GM20431 (cell line): ENCODE results near the gene SH2B3.

Experiments
- in situ Hi-C: fragments of 300-500 bp; cut with MseI, MboI; formaldehyde crosslinking; loops from one replicate; pipeline ENCODE4 v1.15.0; 2020; ENCODE audit warnings: low sequenced_read_pairs; ENCODE audit not compliant: unreplicated experiment

SH2B3 gene

DNA sequence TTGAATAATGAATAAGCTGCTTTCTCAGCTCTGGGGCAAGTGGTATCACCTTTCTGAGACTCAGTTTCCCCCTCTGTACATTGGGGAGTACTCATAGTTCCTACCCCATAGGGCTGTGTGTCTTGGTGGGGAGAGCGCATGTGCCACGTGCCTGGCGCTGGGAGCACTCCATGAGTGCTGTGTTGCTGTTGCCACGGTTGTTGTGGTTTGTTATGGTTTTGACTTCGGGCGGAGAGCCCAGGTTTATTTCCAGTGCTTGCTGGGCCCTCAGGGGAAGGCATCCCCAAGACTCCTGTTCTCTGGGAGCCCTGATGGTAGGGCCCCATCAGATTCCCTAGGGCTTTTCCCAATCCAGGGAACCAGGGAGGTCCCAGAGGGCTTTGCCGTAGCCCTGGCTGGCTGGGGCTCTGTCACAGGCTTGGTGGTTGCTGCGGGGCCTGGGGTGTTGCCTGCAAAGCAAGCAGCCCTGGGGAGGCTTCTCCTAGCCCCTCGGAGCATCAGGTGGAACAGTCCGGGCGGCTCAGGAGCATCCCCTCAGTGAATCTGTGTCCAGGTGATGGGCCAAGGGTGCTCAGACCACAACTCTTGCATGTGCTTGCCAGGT lies 18.6 kb downstream of the SH2B3 start:
- in situ Hi-C loops = no loop called here

DNA sequence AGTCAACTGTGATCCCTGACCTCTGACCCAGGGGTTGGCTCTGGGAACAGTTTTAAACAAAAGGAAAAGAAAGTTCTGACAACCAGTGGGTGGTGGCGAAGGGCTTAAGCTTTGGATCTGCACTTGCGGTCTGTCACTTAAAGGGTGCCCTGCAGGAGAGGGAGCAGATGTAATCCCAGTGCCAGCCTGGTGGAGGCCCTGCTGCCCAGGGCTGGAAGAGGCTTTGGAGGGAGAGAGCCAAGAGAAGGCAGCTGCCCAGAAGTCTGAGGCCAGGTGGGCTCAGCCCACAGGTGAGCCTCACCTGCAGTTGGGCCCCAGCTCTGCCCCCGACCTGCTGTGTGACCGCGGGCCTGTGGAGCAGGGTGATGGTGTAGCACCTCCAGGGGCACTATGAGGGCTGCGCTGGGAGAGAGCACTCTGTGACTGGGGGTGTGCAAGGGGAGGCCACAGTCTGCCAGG lies 19.1 kb downstream of the SH2B3 start:
- in situ Hi-C loops = no loop called here

DNA sequence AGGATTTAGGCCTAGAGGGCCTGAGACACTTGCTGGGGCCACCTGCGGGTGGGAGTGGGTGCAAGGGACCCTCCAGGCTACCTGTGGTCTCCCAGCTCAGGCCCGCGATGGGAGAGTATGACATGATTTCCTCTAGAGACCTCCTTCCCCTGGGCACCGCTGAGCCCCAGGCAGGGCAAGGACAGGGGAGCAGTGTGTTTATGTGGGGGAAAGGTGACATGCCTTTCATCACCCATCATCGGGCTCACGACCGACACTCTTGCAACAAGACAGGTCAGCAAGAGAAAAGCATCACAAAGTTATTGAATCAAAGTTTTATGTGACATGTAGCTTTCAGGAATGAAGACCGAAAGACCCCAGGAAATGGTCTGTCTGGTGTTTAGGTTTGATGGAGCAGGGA lies 19.9 kb downstream of the SH2B3 start:
- in situ Hi-C loops = no loop called here

DNA sequence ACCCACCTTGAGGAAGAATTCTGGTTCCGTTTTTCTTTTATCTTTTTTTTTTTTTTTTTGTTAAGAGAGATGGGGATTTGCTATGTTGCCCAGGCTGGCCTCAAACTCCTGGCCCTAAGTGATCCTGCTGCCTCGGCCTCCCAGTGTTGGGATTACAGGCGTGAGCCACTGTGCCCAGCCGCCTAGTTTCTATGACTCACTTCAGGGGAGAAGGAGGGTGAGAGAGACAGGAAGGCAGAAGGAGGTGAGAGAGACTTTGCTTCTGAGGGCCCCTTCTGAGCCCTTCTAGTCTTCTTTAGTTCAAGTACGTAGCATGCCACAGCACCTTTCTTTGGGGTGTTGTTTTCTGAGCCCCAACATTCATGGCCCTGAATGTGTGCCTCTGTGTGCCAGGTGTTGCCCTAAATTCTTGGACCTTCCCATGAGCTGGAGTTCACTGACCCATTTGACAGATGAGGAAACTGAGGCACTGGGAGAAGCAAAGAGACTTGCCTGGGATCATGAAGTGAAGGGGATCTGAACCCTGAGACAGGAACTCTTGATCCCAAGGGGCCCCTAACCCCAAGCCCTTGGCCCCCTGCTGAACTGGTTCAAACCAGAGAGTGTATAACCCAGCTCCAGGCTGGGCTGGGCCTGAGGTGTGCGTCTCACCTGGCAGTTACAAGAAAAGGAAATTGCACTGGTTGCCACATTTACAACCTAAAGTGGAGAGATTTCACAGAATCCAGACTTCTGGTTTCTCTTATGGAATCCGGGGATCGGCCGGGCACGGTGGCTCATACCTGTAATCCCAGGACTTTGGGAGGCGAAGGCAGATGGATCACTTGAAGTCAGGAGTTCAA lies 20.8 kb downstream of the SH2B3 start:
- in situ Hi-C loops = no loop called here

DNA sequence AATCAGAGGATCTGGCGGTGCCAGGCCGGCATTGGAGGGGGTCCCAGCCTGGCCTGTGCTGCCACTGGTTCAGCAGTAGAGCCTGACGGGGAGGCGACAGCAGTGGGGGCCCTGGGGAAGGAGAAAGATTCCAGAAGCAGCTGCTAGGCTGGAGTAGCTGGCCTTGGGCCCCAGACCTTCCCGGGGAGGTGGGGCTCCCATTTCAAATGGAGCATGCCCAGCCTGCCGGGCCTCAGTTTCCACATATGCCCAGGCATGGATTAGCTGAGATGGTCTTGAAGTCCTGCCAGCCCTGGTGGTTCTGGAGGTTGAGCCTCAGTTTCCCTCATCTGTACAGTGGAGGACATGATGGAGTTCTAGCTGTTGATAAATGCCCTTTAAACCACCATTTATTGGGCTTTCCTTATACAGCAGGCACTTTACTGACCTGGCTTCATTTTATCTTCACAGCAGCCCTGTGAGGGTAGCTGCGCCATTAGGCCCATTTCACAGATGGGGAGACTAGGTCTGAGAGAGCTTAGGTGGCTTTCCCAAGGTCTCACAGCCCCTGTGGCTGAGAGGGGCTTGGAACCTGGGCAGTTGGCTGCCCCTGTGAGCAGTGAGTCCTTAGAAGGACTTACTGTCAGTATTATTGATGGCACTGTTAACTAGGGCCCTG lies 21.8 kb downstream of the SH2B3 start:
- in situ Hi-C loops = no loop called here

DNA sequence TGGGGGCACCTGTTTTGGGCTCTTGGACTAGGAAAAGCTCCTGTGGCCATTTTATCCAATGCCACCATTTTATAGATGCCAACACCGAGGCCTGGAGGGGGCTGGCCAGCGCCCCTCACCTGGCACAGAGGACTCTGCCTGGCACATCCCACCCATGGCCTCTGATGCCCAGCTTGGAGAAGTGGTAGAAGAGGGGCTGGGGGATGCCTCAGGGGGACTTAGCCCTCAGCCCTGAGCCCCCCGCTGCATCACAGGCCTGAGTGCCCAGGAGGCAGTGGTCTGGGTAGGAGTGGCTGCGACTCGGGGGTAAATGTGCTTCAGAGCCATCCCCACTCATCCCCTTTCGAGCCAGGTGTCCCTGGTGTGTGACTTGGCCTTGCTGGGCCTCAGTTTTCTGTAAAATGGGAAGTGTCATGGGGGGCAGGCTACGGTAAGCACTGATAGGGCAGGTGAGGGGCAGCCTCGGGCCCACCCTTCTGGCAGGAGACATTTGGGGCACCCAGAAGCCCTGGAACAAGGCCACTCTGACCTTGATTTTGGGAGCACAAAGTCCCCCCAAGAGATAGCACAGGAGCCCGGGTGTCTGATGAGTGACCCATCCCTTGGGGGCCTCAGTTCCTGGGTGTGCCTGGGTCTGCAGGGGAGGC lies 22.5 kb downstream of the SH2B3 start:
- in situ Hi-C loops = no loop called here

DNA sequence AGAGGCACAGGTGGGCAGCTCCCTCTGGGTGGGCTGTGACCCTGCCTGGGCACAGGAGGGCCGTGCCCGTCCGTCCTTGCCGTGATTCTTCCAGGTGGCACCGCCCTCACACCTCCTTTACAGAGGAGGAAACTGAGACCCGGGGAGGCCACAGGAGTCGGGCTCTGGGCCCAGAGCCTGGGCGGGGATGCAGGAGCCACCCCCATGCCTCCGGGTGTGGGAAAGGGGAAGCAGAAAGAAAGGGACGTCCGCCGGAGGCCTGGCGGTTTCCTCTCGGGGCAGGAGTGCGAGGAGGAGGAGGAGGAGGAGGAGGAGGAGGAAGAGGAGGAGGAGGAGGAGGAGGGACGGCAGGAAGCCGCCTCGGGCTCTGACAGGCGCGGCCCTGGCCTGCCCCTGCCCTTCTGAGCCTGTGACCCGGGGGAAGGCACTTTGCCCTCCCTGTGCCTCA lies 23.0 kb downstream of the SH2B3 start:
- in situ Hi-C loops = no loop called here

DNA sequence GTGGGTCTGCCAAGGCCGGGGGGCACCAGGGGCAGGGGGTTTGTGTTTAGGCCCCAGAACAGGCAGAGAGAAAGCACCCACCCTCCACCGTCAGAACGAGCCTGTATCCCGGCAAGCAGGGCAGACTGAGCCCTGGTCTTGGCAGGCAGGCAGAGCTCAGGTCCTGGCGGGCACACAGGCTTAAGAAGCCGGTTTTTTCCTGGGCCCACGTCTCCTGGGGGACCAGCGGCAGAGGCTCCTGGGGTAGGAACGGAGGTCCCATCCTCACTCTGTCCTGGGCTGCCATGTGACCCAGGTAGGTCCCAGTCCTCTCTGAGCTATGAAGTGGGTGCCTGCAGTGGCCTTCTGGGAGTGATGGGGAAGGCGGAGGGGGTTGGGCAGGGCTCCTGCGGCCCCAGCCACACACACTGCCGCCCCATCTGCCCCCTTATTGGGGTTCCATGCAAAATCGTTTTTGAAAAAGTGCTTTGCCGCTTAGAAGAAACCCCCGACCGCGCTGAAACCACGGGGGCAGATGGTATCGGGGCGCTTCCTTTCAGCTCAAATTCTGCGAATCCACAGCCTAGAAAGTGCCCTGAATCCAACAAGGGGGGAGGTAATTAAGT lies 24.2 kb downstream of the SH2B3 start:
- in situ Hi-C loops = no loop called here

DNA sequence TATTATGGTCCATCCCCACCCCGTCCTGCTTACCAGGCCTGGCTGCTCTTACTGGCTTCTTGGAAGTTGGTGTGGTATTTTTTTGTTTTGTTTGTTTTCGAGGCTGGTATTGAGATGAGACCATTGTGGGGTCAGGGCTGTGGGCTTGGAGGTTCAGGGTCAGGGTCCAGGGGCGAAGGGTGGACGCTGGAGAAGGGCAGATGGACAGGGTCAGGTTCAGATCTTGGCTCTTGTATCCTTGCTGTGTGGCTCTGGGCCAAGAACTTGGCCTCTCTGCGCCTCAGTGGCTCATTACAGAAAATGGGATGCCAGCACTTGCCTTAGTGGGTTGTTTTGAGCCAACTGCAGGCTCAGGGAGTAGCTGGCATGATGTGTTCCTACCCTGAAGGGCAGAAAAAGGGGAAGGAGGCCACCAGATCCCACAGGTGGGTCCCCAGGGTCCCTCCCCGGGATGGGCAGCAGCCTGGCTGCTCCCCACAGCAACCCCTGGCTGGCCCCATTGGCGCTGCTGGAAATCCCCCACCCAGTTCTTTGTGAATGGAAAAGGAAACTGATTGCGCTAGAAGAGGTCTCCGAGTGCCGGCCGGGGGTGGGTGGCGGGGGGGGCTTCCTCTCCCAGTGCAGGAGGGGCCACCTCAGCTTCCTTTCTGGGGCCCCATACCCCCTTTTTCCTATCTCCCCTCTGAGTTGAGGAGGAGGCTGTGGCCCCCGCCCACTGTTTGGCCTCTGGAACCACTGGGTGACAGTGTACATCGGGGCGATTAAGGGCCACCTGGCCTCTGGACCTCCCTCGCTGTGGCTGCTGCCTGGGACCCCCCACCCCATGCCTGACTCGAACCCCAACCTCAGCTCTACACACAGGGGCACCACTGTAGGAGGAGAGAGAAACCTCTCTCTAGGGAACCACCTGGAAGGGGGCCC lies 25.0 kb downstream of the SH2B3 start:
- in situ Hi-C loops = no loop called here

DNA sequence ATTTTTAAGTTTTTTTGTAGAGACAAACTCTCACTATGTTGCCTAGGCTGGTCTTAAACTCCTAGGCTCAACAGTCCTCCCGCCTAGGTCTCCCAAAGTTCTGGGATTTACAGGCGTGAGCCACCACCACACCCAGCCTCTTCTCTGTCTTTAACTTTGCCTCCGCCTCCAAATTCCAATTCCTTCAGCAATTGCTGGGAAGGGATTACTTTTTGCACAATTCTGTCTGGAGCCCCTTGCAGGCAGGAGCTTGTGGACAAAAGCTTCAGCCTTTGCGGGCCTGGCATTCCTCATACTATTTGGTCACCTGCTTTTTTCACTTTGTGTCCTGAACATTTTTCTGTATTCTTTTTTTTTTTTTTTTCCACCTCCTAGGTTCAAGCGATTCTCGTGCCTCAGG lies 26.0 kb downstream of the SH2B3 start:
- in situ Hi-C loops = no loop called here

DNA sequence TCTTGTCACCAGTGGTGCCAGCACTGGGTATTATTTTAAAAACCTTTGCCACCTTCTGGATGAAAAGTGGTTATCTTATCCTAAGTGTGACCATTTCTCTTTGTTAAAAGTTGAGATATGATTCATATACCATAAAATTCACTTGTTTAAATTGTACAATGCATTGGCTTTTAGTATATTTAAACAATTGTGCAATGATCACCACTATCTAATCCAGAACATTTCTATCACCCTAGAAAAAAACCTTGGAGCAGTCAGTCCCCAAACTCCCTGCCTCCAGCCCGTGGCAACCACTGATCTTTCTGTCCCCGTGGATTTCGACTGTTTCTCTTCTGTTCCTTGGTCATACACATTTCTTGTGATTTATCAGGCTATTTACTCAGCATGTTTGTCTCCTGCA lies 28.3 kb downstream of the SH2B3 start:
- in situ Hi-C loops = no loop called here

DNA sequence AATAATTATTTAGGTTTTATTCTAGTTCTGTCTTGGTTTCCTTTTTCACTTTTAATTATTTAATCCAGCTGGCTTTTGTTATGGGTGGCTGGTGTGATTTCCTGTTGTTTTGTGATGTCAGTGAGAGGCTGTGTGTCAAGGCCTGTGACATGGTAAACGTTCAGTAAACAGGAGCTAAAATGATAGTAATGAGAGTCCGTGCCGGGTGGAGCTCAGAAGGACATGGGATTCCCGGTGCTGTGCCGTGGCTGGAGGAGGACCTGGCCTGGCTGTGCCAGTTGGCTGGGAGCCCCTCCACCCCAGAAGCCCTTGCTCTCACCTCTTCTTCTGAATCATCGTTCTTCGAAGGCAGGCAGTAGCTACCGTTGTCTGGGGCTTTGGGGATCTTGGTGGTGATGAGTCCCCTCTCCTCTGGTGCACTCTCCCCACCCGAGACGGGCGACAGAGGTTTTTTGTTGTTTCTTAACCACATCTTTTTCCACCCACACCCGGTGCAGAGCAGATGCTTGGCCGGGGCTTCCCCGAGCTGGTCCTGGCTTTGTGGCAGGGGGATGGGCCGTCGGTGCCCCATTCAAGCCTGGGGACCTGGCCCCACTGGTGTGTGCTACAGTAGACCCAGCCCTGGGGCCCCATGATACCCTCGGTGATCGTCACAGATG lies 29.1 kb downstream of the SH2B3 start:
- in situ Hi-C loops = no loop called here

DNA sequence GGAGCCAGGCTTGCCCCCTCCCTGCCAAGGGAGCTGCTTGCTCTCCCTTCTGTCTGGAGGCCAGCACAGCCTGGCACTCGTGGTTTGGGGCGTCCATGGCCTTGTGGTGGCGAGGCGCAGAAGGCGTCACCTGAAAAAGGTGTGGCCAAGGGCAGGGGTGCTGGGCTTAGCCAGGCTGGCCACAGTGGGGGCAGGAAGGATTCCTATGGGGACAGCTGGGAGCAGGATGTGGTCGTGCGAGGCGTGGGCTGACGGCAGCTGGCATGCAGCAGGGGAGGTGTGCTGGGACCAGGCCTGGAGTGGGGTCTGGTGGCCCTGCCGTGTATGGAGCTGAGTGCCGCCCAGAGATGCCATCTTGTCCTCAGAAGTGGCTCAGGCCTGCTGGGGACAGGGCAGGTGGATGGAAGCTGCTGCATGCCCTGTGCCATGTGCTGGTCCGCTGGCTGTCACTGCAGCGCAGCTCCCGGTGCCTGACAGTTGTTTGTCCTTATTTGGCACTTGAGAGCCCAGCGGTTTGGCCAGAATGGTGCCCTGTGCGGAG lies 30.0 kb downstream of the SH2B3 start:
- in situ Hi-C loops = no loop called here

DNA sequence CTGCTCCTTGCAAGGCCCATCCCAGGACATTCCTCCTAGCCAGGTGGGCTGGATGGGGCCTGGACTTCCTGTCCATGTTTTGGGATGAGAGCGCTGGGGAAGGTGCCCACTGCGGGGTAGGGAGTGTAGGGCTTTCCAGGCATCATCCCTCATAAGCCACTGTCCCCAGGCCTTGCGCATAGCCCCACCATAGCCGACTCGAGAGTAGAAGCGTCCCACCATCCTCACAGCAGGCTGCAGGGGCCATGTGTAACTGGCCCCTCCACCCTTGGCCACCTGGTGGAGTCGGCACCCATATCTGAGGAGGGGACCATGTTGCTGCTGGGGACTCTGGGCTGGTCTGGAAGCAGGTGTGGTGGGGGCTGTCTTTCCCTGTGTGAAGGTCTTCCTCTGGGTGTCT lies 30.5 kb downstream of the SH2B3 start:
- in situ Hi-C loops = no loop called here

DNA sequence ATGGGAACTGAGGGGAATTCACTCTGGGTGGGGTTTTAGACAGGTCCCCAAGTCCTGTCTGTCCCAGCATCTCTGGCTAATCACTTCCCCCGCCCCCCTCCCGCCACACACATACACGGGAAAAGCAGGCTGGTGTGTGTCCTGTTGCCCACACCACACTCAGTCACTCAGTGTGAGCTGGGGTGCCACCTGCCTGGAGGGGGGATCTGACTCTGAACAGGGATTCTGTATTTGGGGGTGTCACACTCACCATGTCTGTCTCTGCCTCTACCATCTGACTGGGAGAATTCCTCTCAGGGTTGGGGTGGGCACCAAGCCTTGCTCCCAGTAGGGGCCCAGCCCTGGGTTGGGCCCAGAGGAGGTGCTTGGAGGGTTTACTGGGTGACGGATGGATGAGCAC lies 31.1 kb downstream of the SH2B3 start:
- in situ Hi-C loops = no loop called here

DNA sequence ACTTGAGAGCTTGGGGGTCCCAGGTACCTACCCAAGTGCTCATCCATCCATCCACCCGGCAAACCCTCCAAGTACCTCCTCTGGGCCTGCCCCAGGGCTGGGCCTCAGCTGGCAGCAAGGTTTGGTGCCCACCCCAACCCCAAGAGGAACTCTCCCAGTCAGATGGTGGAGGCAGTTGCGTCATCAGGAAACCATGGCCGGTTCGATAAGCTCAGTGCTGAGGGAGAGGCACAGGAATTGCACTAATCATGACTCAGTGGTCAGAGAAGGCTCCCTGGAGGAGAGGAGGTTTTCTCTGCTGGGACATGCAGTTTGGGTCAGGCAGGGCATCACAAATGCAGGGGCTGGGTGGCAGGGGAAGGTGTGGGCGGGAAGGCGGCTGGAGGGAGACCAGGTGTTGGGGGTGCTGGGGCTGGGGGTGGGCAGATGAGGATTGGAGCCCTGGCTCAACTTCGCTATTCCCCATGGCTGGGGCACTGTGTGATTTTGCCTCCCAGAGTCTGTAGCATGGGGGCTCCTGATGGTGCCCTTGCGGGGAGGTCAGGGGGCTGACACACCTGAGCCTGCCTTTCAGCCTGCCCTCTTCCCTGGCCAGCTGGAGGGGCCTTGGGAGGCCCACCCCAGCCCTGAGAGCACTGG lies 32.2 kb downstream of the SH2B3 start:
- in situ Hi-C loops = no loop called here

DNA sequence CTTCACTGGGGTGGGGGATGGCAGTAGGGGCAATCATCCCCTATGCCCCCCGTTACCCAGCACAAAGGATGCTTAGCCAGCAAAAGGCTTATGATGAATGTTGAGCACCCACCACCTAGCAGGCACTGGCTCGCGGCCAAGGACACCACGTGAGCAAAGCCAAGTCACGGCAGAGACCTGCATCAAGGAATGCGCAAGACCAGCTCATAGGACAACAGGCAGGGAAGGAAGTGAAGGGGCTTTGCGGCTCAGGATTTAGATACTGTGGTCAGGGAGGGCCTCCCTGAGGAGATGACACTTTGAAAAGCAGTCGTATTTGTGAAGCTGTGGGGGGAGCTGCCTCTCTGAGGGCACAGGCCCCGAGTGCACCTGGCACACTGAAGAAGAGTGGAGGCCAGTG lies 32.8 kb downstream of the SH2B3 start:
- in situ Hi-C loops = no loop called here

DNA sequence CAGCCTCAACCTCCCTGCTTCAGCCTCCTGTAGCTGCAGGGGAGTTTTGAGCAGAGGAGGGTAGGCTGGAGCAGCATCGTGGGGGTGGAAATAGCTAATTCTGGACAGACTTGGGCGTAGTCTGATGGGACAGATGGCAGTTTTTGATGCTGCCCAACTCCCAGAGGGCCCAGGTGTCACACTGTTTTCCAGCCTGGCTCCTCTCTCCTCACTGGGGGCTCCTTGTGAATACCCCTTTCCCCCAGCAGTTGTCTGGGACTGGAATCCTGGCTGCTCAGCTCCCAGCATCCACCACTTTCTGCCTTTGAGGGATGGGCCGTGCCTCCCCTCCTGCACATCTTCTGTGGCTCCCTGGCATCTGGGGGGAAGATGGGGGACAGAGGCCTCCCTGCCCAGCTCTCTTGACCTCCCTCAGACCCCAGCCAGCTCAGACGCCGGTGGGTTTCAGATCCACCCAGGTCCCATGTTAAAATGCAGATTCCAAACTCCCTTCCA lies 34.0 kb downstream of the SH2B3 start:
- in situ Hi-C loops = no loop called here
